Measurements from ENCODE around the gene C22orf15. TPM values are rescaled to one million over a fixed set of nuclear protein-coding genes. Genes with fewer than 3 reads are reported as not detected.
A peak's percentile ranks its signal among the peaks of the same experiment; 100 is the strongest.

Gene C22orf15
- total and polyA plus RNA-seq, 2 of the 8 experiments (the other 6 are each of a cell fraction or from before 2014, with no cell fraction given), result 4.2 to 4.9 TPM

DNA sequence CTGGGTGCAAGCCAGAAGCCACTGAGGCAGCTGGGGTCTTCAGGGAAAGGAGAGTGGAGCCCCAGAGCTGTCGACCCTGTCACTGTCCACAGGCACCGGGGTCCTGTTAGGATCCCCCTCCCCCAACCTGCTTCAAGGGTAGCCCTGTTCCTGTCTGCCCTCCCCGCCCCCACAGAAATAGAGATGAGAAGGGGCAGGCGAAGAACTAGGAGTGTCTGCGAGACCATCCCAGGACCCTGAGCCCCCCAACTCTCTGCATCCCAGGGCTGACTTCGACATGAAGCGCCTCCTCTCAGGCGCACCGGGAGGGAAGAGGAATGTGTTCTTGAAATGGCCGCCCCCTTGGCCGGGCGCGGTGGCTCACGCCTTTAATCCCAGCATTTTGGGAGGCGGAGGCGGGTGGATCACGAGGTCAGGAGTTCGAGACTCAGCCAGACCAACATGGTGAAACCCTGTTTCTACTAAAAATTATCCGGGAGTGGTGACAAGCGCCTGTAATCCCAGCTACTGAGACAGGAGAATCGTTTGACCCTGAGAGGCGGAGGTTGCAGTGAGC, 11.3 kb upstream of the C22orf15 start:
- Histone ChIP-seq H2BK20ac (ENCODE audit: low read length) (no peak overlapping the region), H4K5ac (ENCODE audit: insufficient read length, low read depth, low read length) (peak overlapping the region; percentile 98), H2AK5ac (ENCODE audit: low read depth, low read length) (no peak overlapping the region), H2BK15ac (ENCODE audit: low read length) (peak overlapping the region; percentile 97; the same call in 1 of the 2 replicates), H3K23ac (ENCODE audit: insufficient read length) (no peak overlapping the region), H3K79me1 (ENCODE audit: low read depth, low read length) (no peaks in the 10 kb centered on the region), H3K14ac (ENCODE audit: insufficient read length) (no peak overlapping the region), H3K79me2 (ENCODE audit: control insufficient read depth in 1 of 2, insufficient read depth in 2 of 2, low read length in 2 of 2) (no peaks in the 10 kb centered on the region), H3K23me2 (ENCODE audit: low read depth, low read length) (peaks cover 11% of the 10 kb centered on the region; the same call in 1 of the 2 replicates), H3K27me3 (replicated peaks in 1 of 4; ENCODE audit: control insufficient read depth in 3 of 4, extremely low read depth in 1 of 4, insufficient read depth in 3 of 4, low read length in 3 of 4) (no peaks in the 10 kb centered on the region), H3K4me1 (replicated peaks in 1 of 4; ENCODE audit: control insufficient read depth in 3 of 4, insufficient read depth in 4 of 4, low read length in 3 of 4) (peaks cover 0 to 6% (median 2%) of the 10 kb centered on the region in 4 experiments; a peak in 3 of 7 replicates), H4K91ac (replicated peaks; ENCODE audit: insufficient read length, low read length) (peak overlapping the region; percentile 98), H3K27ac (ENCODE audit: low read depth, low read length) (peak overlapping the region; percentile 78), H3K18ac (ENCODE audit: extremely low read depth, low read length) (peak overlapping the region; percentile 87), H3K9ac (replicated peaks in 1 of 4; ENCODE audit: extremely low read depth in 1 of 4, low read depth in 3 of 4, low read length in 3 of 4) (peak overlapping the region; percentile 71 to 78 (median 73)), H2BK5ac (ENCODE audit: low read depth, low read length) (peak overlapping the region; percentile 87), H4K20me1 (replicated peaks in 1 of 2; ENCODE audit: control insufficient read depth in 1 of 2, insufficient read depth in 2 of 2, low read length in 2 of 2) (no peaks in the 10 kb centered on the region), H2BK12ac (ENCODE audit: low read depth, low read length) (0 out of 2 replicates have a peak overlapping the region, but pooled peaks have one; percentile 60), H3K4me3 (ENCODE audit: extremely low read depth in 1 of 4, insufficient read depth in 2 of 4, low read depth in 3 of 4, low read length in 4 of 4) (peak overlapping the region; percentile 56 to 78 (median 74)), H2AFZ (ENCODE audit: low read length) (no peak overlapping the region; the same call in 1 of the 2 replicates), H3K36me3 (ENCODE audit: control insufficient read depth in 2 of 4, insufficient read depth in 4 of 4, low read length in 3 of 4) (no peaks in the 10 kb centered on the region), H2BK120ac (replicated peaks; ENCODE audit: low read depth, low read length) (no peak overlapping the region), H4K8ac (ENCODE audit: extremely low read depth, insufficient read depth, low read length) (peak overlapping the region; percentile 99), H3K9me3 (ENCODE audit: insufficient read depth in 2 of 2, low read depth in 1 of 2, low read length in 1 of 2) (no peaks in the 10 kb centered on the region), H3K4ac (replicated peaks; ENCODE audit: insufficient read length, low read depth, low read length) (no peak overlapping the region), H3K4me2 (ENCODE audit: insufficient read depth in 1 of 2, low read depth in 2 of 2, low read length in 2 of 2) (peak overlapping the region; percentile 74), H3K56ac (replicated peaks; ENCODE audit: insufficient read length, low read depth, low read length) (peak overlapping the region; percentile 86)
- ChIA-PET CTCF (ENCODE audit: partially characterized antibody) (interaction anchor here (2.2 kb wide), 1 partner anchor 17 kb away, joined by 6 read pairs; no protein-coding TSS in a partner anchor), POLR2A (ENCODE audit: partially characterized antibody) (interaction anchor here (0.9 to 2.3 kb wide), 5 partner anchors 12 to 106 kb away, joined by 3 to 8 read pairs (median 3); partner anchors contain the start of genes CHCHD10 and SLC2A11)
- no peak for FAIRE-seq
- no peak for DNase-seq (ENCODE audit: low read depth in 1 of 2, low spot score in 2 of 2)
- WGBS, 2 experiments (ENCODE audit: extremely low coverage in 1 of 2, insufficient coverage in 1 of 2, insufficient read length in 1 of 2, insufficient replicate concordance in 2 of 2, low coverage in 1 of 2, low lambda C conversion rate in 2 of 2, missing lambda C conversion rate in 1 of 2), result 31% methylated on average over 21 of the region's 22 CpGs; no CpG with 5 or more reads in 1 of the 2 experiments
- TF ChIP-seq GABPA (IDR thresholded peaks at IDR 0.05; ENCODE audit: borderline replicate concordance, insufficient read depth, low read length), result no peak
- TF ChIP-seq USF2 (IDR thresholded peaks at IDR 0.05; ENCODE audit: low read length), result no peak
- TF ChIP-seq TBP (IDR thresholded peaks at IDR 0.05; ENCODE audit: low read depth, low read length), result peak; percentile 93
- peak; percentile 33; the same call in 1 of the 2 replicates for TF ChIP-seq E2F6 (IDR thresholded peaks at IDR 0.05)
- TF ChIP-seq SRF (IDR thresholded peaks at IDR 0.05; ENCODE audit: low read depth, low read length), result no peak
- no peak for TF ChIP-seq SIRT6 (IDR thresholded peaks at IDR 0.05; ENCODE audit: low read length)
- TF ChIP-seq EGR1 (IDR thresholded peaks at IDR 0.05; ENCODE audit: borderline replicate concordance, low read depth, low read length), result peak; percentile 45; the same call in 1 of the 2 replicates
- 0 out of 3 replicates have a peak, but pooled peaks of 1 of the 2 experiments have one; percentile 33 for TF ChIP-seq POLR2A (IDR thresholded peaks at IDR 0.05; ENCODE audit: control extremely low read depth in 1 of 2, low read depth in 2 of 2, low read length in 2 of 2)
- no peak for TF ChIP-seq NRF1 (IDR thresholded peaks at IDR 0.05; ENCODE audit: low read depth, low read length)
- no peak for TF ChIP-seq MAFK (IDR thresholded peaks at IDR 0.05; ENCODE audit: low read depth, low read length)
- no peak for TF ChIP-seq BCL11A (IDR thresholded peaks at IDR 0.05; ENCODE audit: low read depth in 2 of 2, low read length in 2 of 2)

Measured in H1 (cell line).